IMR-90 (cell line): ENCODE results near the gene UST. TPM values are rescaled to one million over a fixed set of nuclear protein-coding genes. Genes with fewer than 3 reads are reported as not detected.

Experiments
- ATAC-seq: fragments of 200-7000 bp; cut with Tn5 transposase; 2 replicates; pipeline ENCODE4 v1.9.1; 2020; ENCODE audit warnings: low read depth, mild to moderate bottlenecking, moderate library complexity
- BruUV-seq: library from RNA; stranded (reverse); fragments of 400-500 nt; replicated peaks from 2 replicates; lab custom pipeline; 2021; lab: Mats Ljungman, UMichigan
- CTCF ChIA-PET: fragments of 300-600 bp; formaldehyde crosslinking; extraction: SDS; loops from one replicate; lab custom pipeline; 2021; ENCODE audit warnings: antibody characterized with exemption; lab: Yijun Ruan, JAX
- POLR2A ChIA-PET: fragments of 300-600 bp; sonication (Branson Sonifier 250); formaldehyde crosslinking; loops from one replicate; lab custom pipeline; 2022; ENCODE audit warnings: antibody characterized with exemption; ENCODE audit not compliant: unreplicated experiment; lab: Charles Lee
- DNase-seq: peaks from one replicate; pipeline ENCODE4 v3.0.0; 2013
- H2AFZ ChIP-seq: replicated peaks from 2 replicates; pipeline ENCODE3; 2013; ENCODE audit warnings: low read length, mild to moderate bottlenecking; ENCODE audit not compliant: poor library complexity
- H2AK5ac ChIP-seq: 2 replicates; pipeline ENCODE4 v1.6.1; 2013; ENCODE audit warnings: low read depth, low read length, inconsistent platforms
- H2AK9ac ChIP-seq: replicated peaks from 2 replicates; pipeline ENCODE3; 2013; ENCODE audit warnings: mild to moderate bottlenecking, low read depth, low read length, moderate library complexity; ENCODE audit not compliant: poor library complexity
- H2BK120ac ChIP-seq: 2 replicates; pipeline ENCODE4 v1.6.1; 2013; ENCODE audit warnings: low read depth, low read length, inconsistent platforms
- H2BK15ac ChIP-seq: 3 replicates; pipeline ENCODE4 v1.6.1; 2013; ENCODE audit warnings: low read depth, low read length, inconsistent platforms
- H2BK20ac ChIP-seq: 2 replicates; pipeline ENCODE4 v1.6.1; 2013; ENCODE audit warnings: low read depth, mild to moderate bottlenecking, inconsistent platforms, low read length, moderate library complexity
- H2BK5ac ChIP-seq: 2 replicates; pipeline ENCODE4 v1.6.1; 2013; ENCODE audit warnings: mild to moderate bottlenecking, low read depth, low read length, inconsistent platforms; ENCODE audit not compliant: poor library complexity, severe bottlenecking
- H3K14ac ChIP-seq: replicated peaks from 2 replicates; pipeline ENCODE4 v1.6.1; 2013; ENCODE audit warnings: low read depth, low read length, inconsistent platforms
- H3K18ac ChIP-seq: 2 replicates; pipeline ENCODE4 v1.6.1; 2013; ENCODE audit warnings: low read depth, low read length, control low read depth
- H3K23ac ChIP-seq: 2 replicates; pipeline ENCODE4 v1.6.1; 2013; ENCODE audit warnings: low read depth, low read length, inconsistent platforms
- H3K27ac ChIP-seq: 2 replicates; pipeline ENCODE4 v1.5.1; 2013; ENCODE audit warnings: mild to moderate bottlenecking, control low read depth, low read length; ENCODE audit not compliant: insufficient read depth
- H3K27me3 ChIP-seq: 2 replicates; pipeline ENCODE4 v1.6.1; 2013; ENCODE audit warnings: low read length; ENCODE audit not compliant: control insufficient read depth, insufficient read depth
- H3K36me3 ChIP-seq: 2 replicates; pipeline ENCODE4 v1.6.1; 2013; ENCODE audit warnings: low read length, mixed read lengths; ENCODE audit not compliant: control insufficient read depth, insufficient read depth
- H3K4ac ChIP-seq: 2 replicates; pipeline ENCODE4 v1.6.1; 2013; ENCODE audit warnings: low read depth, low read length, inconsistent platforms
- H3K4me1 ChIP-seq: 2 replicates; pipeline ENCODE4 v1.6.1; 2013; ENCODE audit warnings: low read length, mixed read lengths; ENCODE audit not compliant: control insufficient read depth, insufficient read depth
- H3K4me2 ChIP-seq: 2 replicates; pipeline ENCODE4 v1.6.1; 2013; ENCODE audit warnings: low read depth, mild to moderate bottlenecking, control low read depth, low read length, moderate library complexity
- H3K4me3 ChIP-seq: 2 replicates; pipeline ENCODE4 v1.5.1; 2013; ENCODE audit warnings: low read depth, mild to moderate bottlenecking, control low read depth, low read length, moderate library complexity; ENCODE audit not compliant: insufficient read depth
- H3K56ac ChIP-seq: 2 replicates; pipeline ENCODE4 v1.6.1; 2013; ENCODE audit warnings: low read length, inconsistent platforms; ENCODE audit not compliant: insufficient read depth; ENCODE audit errors: extremely low read depth
- H3K79me1 ChIP-seq, 2 experiments: 2 replicates each; pipeline ENCODE4 v1.6.1; 2013; ENCODE audit warnings: low read length in 2 of 2, inconsistent platforms in 1 of 2, low read depth in 1 of 2
- H3K9ac ChIP-seq: 2 replicates; pipeline ENCODE4 v1.6.1; 2013; ENCODE audit warnings: low read depth, low read length, control low read depth
- H3K9me1 ChIP-seq: 2 replicates; pipeline ENCODE4 v1.6.1; 2013; ENCODE audit warnings: low read length, inconsistent platforms; ENCODE audit not compliant: insufficient read depth
- H3K9me3 ChIP-seq: 2 replicates; pipeline ENCODE4 v1.6.1; 2013; ENCODE audit warnings: low read length; ENCODE audit not compliant: control insufficient read depth, insufficient read depth
- H4K20me1 ChIP-seq: 2 replicates; pipeline ENCODE4 v1.6.1; 2013; ENCODE audit warnings: low read length, inconsistent platforms; ENCODE audit not compliant: insufficient read depth
- H4K5ac ChIP-seq: 2 replicates; pipeline ENCODE4 v1.6.1; 2013; ENCODE audit warnings: mild to moderate bottlenecking, low read depth, low read length, control low read depth
- H4K8ac ChIP-seq, 2 experiments: 2 replicates each; pipeline ENCODE4 v1.6.1; 2013; ENCODE audit warnings: low read depth in 2 of 2, low read length in 2 of 2, control low read depth in 1 of 2, inconsistent platforms in 1 of 2
- H4K91ac ChIP-seq: 2 replicates; pipeline ENCODE4 v1.6.1; 2013; ENCODE audit warnings: low read depth, low read length, inconsistent platforms; ENCODE audit not compliant: insufficient read depth
- MAFK ChIP-seq: IDR thresholded peaks from 2 replicates; pipeline ENCODE4 v1.6.1; 2012; ENCODE audit warnings: low read depth, low read length, improper control_type of control experiment
- NFE2L2 ChIP-seq: fragments of 150-350 bp; IDR thresholded peaks from 2 replicates; pipeline ENCODE4 v1.6.1; 2016; ENCODE audit warnings: low read depth, mild to moderate bottlenecking, low read length
- WGBS, 2 experiments: methylation state at CpG; one replicate each; pipeline versions ENCODE4 v1.1.5 to v1.1.7; 2013; ENCODE audit warnings: missing lambda C conversion rate in 2 of 2; ENCODE audit not compliant: insufficient read length in 1 of 2; ENCODE audit errors: extremely low coverage in 2 of 2; 5-methylcytosine and 5-hydroxymethylcytosine counted together
- dilution Hi-C: fragments of 300-500 bp; cut with HindIII; formaldehyde crosslinking; loops from one replicate; pipeline ENCODE4 v1.14.3; 2018; ENCODE audit warnings: low sequenced_read_pairs; ENCODE audit not compliant: unreplicated experiment
- in situ Hi-C: fragments of 300-500 bp; cut with MboI; formaldehyde crosslinking; loops from 3 replicates; pipeline ENCODE4 v1.14.3; 2019; ENCODE audit warnings: low sequenced_read_pairs, inconsistent platforms, mixed read lengths
- intact Hi-C: fragments of 100-400 bp; cut with micrococcal nuclease; formaldehyde crosslinking; loops from 2 replicates; pipeline ENCODE4 v1.10.0; 2022
- polyA plus RNA-seq, 3 experiments: library from polyadenylated mRNA; depleted of rRNA; stranded (reverse); fragments of >200 nt; gene quantifications; 2 replicates each; pipeline ENCODE4 v1.2.3, GENCODE V29; 2012; ENCODE audit warnings: low replicate concordance in 1 of 3
- total RNA-seq: library from RNA; depleted of rRNA; stranded (reverse); fragments of >200 nt; gene quantifications from 2 replicates; pipeline ENCODE4 v1.2.3, GENCODE V29; 2012
- TF ChIP-seq, protein P1 (sequence below): fragments of 150-350 bp; IDR thresholded peaks from 2 replicates; pipeline ENCODE4 v1.6.1; 2017; ENCODE audit warnings: mild to moderate bottlenecking, antibody characterized with exemption, low read length, low read depth

UST gene
- total and polyA plus RNA-seq, 2 of the 4 experiments (the other 2 are of a cell fraction), result 7.7 to 13.8 TPM

DNA sequence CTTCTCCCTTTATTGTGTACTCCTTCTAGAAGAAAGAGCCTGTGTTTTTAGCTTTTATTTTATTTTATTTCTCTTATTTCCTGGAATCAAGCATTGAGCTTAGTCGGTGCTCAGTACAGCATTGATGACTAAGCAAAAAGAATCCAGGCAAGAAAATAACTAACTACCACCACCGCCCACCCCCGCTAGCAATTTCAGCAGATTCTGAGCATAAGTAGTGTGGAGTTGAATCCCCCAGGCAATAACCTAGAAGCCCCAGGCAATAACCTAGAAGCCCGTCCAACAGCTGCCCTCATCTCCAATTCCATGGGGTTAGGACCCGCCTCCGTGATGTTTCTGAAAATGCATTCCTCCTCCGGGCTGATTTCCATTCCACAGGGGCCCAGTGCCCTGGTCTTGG lies 312.7 kb downstream of the UST start:
- Histone ChIP-seq H2AK5ac (no peak overlapping the region), H3K4me2 (no peak overlapping the region), H2AK9ac (no peak overlapping the region), H3K27ac (no peak overlapping the region), H3K9me1 (no peaks in the 10 kb centered on the region), H3K23ac (no peak overlapping the region), H3K27me3 (no peaks in the 10 kb centered on the region), H2BK120ac (no peak overlapping the region), H3K9ac (no peak overlapping the region), H2BK5ac (no peak overlapping the region), H2BK20ac (no peak overlapping the region), H3K4ac (peak overlapping the region; percentile 12; the same call in 1 of the 2 replicates), H4K91ac (no peak overlapping the region), H4K5ac (no peak overlapping the region), H2AFZ (no peak overlapping the region), H3K4me3 (no peak overlapping the region), H4K8ac (no peak overlapping the region), H3K56ac (no peak overlapping the region), H3K36me3 (no peaks in the 10 kb centered on the region), H3K79me1 (no peaks in the 10 kb centered on the region), H3K14ac (no peak overlapping the region), H3K4me1 (peaks cover 16% of the 10 kb centered on the region), H3K9me3 (no peaks in the 10 kb centered on the region), H4K20me1 (0 out of 2 replicates have a peak, but pooled peaks cover 3% of the 10 kb centered on the region), H2BK15ac (0 out of 3 replicates have a peak overlapping the region, but pooled peaks have one; percentile 11), H3K18ac (no peak overlapping the region)
- intact Hi-C loops (no loop called here), in situ Hi-C loops (no loop called here), dilution Hi-C loops (no loop called here)
- peak; percentile 13; the same call in 1 of the 2 replicates for ATAC-seq
- CTCF ChIA-PET, result interaction anchor here (0.5 kb wide), 1 partner anchor 459 kb away, joined by 7 read pairs; no protein-coding TSS in a partner anchor
- POLR2A ChIA-PET, result no interaction called here
- TF ChIP-seq MAFK (peak; percentile 95), NFE2L2 (peak; percentile 72)
- TF ChIP-seq, protein P1, sequence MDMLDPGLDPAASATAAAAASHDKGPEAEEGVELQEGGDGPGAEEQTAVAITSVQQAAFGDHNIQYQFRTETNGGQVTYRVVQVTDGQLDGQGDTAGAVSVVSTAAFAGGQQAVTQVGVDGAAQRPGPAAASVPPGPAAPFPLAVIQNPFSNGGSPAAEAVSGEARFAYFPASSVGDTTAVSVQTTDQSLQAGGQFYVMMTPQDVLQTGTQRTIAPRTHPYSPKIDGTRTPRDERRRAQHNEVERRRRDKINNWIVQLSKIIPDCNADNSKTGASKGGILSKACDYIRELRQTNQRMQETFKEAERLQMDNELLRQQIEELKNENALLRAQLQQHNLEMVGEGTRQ, result no peak
- DNase-seq, result peak; percentile 23
- WGBS, 2 experiments, result no CpG with 5 or more reads among the region's 7 CpGs
- no TSS peak for BruUV-seq
